NCI-H748 treated with DMSO at 0.1 percent for 48 hours (cell line): ENCODE results near the gene ID1.

Experiments
- DNase-seq: peaks from one replicate; lab custom pipeline; 2025; lab: John Stamatoyannopoulos, UW

The ID1 gene, protein sequence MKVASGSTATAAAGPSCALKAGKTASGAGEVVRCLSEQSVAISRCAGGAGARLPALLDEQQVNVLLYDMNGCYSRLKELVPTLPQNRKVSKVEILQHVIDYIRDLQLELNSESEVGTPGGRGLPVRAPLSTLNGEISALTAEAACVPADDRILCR

DNA sequence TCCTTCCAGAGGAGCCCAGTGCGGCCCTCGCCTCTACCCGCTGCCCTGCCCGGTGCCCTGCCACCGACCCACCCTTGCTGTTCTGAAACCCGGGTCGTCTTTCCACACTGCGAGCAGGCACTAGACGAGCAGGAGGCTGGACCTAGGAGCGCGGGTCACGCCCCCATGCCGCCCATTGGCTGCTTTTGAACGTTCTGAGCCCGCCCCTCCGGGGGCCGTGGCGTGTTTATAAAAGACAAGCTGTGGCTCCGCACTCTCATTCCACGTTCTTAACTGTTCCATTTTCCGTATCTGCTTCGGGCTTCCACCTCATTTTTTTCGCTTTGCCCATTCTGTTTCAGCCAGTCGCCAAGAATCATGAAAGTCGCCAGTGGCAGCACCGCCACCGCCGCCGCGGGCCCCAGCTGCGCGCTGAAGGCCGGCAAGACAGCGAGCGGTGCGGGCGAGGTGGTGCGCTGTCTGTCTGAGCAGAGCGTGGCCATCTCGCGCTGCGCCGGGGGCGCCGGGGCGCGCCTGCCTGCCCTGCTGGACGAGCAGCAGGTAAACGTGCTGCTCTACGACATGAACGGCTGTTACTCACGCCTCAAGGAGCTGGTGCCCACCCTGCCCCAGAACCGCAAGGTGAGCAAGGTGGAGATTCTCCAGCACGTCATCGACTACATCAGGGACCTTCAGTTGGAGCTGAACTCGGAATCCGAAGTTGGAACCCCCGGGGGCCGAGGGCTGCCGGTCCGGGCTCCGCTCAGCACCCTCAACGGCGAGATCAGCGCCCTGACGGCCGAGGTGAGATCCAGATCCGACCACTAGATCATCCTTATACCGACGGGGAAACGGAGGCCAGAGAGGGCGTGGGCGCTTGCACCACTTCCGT is at the start of gene ID1:
Gene ID1 (plus strand): TSS at position 259 of the 871 bp plus-strand sequence. CDS start 99 bp downstream, at position 358.
- peak; percentile 95 for DNase-seq

DNA sequence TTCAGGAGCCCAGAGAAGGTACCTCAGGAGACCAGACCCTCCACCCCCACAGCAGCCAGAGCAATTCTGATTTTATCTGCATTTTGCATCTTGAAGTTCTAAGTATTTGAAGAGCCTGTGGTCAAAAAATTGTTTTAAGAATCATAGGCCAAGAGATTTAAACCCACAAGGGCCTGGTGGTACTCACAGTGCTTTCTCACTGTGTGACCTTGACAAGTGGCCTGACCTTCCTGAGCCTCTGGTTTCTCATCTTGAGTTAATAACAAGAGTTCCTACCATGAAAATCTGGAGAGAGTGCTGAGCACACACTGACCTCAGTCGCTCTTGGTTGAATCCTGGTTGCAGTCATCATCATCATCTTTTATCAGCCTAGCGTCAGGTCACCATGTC is 45.4 kb upstream of the ID1 start:
- no peak for DNase-seq

DNA sequence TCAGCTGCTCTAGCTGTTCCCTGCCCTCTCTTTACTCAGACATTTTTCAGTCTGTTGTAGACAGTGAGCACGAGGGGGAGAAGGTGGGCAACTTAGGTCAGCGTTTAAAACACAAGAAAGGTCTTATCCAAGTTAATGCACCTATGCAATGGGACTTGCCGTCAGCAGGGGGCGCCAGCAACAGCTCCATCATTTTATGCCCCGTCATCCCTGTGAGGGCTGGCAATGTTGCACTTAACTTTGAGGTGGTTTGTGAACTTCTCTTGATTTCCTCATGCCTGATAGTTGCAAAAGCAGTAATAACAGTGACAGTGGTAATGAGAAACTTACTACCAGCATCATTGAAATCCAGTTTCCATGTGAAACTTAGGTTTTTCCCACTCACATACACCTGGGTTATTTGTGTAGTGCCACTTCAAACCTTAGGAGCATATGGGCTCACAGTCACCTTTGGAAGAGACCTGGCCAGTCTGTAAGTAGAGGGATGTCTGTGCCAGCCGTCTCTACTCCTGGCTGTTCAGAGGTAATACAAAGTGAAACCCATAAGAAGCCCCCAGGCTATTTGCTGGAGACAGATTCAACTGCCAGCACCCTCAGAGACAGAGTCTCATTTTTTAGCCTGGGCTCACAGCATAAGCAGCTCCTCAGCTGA is 44.9 kb upstream of the ID1 start:
- peak; percentile 36 for DNase-seq

DNA sequence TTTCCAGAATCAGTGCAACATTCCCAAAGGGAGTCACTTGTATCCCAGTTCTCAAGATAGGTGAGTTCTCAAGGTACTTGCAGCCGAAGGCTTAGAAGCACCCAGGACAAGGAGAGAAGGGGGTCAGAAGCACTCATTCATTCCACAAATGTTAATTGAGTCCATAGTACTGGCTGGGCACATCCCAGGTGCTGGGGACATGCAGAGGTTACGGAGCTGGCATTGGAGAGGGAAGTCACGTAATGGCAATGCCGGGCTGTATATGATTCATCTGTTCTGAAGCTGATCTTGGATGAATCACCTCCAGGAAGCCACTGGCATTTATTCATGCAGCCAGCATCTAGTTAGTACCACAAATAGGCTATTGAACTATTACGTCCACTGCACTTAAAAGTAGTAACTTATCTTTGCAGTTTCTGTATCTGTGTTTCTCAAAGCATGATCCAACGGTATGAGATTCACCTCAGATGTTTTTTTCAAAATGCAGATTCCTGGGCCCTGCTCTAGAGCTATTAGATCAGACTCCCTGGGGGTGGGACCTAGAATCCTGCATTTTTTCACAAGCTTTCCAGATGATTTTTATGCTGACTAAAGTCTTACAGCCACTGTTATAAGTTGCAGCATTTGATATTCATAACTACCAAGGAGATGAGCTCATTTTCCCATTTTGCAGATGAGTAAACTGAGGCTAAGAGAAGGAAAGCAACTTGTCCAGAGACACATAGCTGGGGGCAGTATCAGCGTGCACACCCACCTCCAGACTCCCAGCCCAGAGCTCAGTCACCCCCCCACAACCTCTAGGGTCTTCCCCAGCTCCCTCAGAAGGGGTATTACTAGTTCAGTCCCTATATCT is 44.1 kb upstream of the ID1 start:
- no peak for DNase-seq

DNA sequence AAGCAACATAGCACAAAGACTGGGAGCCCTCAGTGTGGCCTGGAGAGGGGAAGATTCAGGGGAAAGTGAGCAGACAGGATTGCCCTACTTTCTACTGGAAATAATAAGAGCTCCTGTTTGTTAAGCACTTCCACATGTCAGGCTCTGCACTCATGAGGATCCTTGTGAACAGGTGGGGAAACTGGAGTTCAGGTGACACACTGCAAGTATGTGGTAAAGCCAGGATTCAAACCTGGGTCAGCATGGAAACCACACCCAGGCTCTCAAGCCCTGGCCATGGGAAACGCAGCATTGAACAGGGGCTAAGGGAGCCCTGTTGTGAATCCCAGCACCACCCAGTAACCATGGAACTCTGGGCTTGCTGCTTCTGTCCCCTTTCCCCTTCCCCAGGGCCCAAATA is 42.8 kb upstream of the ID1 start:
- DNase-seq, result no peak

DNA sequence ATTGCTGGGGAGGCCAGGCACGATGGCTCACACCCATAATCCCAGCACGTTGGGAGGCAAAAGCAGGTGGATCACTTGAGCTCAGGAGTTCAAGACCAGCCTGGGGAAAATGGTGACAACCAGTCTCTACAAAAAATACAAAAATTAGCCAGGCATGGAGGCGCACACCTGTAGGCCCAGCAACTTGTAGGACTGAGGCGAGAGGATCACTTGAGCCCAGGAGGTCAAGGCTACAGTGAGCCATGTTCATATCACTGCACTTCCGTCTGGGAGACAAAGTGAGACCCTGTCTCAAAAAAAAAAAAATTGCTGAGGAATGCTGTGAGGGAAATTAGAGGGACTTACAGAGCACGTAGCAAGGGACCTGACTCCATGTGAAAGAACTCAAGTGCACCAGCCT is 40.8 kb upstream of the ID1 start:
- no peak for DNase-seq

DNA sequence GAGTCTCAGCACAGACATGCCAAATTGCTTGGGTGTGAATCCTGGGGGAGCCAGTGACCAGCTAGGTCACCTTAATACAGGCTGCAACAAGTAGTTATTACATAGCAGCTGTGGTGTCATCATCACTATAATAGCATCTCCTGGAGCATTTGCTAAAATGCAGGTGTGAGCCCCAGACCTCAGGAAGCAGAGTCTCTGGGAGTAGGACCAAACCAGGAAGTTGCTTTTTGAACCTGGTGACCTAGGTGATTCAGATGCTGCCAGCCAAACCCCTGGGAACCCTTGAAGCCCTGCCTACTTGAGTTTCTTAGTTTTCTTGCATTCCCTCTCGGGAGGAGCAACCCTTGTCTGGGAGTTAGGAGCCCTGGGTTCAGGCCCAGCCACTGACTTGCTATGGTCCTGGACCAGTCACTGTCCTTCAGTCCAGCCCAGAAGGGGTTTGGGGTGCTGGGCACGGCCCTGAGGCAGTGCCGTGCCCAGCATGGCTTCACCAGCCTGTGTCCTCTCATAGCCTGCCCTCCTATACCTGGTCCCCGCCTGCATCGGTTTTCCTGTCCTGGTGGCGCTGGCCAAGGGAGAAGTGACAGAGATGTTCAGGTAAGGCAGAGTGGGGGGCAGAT is 39.3 kb upstream of the ID1 start:
- DNase-seq, result no peak

DNA sequence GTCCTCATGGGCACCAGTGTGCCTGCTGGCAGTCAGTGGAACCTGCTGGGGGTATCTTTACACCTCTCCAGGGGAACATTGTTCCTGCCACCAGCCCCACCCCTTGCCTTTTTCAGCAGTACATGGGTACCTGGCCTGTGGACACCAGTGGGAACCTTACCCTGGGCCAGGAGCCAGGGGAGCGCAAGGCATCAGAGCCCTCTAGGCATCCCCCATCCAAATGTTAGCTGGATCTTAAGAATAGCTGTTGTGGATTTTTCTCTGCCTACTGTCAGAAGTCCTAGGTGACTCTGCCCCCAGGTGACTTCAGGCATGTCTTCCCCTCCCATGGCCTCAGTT is 38.8 kb upstream of the ID1 start:
- no peak for DNase-seq

DNA sequence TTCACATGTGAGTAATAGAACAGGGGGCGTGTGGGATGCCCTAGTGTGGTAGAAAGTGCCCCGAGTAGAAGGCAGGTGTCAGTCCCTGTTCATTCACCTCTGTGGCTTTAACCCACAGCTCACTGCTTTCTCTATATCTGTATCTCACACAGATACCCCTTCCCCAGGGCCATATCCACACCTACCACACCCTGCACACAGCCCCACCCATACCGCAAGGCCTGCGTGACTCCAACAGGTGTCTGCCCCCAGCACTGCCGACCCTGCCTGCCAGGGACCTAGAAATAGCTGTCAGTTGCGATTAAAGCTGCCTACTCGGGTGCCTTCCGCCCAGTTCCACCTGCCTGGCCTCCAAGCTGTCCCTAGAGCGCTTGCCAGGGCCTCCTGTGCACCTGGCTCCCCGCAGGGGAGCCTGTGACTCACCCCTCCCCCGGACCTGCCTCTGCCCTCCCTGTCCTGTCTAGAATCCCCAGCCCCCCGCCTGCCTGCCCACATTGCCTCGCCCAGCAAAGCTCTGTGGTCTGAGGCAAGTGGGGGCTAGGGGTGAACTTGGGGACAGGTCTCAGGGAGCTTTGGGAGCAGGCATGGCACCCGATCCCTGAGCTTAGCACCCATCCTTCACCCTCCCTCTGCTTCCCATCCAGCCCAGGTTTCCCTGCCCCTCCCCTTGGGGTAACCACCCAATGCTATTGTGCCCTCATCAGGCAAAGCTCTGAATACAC is 38.3 kb upstream of the ID1 start:
- DNase-seq, result peak; percentile 40

DNA sequence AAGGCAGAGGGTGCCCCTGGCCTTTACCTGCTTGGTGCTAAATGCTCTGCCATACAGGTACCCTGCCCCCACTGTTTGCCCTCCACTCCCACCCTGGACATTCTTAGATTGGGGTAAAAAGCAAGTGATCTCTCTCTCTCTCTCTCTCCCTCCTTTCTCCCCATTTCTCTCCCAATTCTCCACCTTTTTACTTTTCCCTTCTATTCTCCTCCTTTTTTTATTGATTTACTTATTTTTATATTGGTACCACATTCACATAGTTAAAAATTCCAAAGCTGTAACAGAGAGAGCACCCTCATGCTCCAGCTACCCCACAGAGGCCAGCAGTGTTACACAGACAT is 37.7 kb upstream of the ID1 start:
- DNase-seq, result no peak

DNA sequence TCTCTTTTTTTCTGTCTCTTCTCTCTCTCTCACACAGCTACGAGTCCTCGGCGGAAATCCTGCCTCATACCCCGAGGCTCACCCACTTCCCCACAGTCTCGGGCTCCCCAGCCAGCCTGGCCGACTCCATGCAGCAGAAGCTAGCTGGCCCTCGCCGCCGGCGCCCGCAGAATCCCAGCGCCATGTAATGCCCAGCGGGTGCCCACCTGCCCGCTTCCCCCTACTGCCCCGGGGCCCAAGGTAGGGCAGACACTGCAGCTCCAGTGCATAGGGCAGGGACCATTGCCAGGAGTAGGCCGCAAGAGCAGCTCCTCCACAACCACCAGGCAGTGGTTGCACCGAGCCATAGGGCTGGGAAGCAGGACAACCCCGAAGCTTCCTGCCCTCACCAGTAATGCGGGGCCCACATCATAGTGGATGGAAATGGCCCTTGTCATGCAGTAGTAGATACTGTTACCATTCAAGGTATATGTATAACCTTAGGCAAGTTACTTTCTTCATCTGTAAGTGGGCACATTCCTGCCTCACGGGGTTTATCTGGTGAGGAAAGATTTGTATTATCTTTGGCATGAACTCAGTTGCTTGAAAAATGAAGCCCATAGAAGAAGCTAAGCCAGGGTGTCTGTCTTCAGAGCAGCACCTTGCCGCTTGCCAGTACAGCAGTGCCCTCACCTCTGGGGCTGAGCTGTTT is 36.9 kb upstream of the ID1 start:
- DNase-seq, result no peak

DNA sequence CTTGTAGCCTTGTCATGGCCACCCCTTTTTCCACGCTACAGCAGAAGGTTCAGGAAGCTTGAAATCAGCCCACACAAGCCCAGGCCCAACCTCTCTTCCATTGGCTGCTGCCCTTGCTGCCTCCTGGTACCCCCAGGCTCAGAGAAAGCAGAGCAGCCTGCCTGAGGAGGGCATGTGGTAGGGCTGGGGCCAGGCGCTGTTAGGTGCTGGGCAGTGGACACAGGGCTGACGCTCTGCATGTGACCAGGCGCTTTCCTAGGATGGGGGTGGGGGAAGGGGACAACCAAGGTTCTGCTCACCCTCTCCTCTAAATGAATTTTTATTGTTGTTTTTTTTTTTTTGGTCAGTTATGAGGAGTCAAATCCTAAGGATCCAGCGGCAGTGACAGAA is 36.3 kb upstream of the ID1 start:
- no peak for DNase-seq

DNA sequence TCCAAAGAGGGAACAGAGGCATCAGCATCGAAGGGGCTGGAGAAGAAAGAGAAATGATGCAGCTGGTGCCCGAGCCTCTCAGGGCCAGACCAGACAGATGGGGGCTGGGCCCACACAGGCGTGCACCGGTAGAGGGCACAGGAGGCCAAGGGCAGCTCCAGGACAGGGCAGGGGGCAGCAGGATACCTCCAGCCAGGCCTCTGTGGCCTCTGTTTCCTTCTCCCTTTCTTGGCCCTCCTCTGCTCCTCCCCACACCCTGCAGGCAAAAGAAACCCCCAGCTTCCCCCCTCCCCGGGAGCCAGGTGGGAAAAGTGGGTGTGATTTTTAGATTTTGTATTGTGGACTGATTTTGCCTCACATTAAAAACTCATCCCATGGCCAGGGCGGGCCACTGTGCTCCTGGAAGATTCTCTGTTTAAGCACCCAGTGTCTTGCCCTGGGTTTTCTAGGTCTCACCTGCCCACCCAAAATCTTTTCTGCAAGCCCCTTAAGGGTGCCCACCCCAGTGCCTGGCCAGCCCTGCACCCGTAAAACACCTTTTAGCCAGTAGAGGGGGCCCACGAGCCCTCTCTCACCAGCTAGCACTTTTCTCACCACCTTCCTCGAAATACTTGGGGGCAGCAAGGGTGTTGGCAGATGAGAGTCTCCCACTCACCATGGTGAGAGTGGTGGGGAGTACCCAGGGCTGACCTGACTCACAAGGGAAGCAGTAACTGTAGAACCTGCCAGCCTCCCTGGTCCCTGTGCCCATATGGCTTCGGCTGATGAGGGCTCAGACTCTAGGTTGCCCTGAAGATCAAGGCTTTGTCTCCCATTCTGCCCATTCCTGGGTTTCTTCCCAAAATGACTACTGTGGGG is 35.7 kb upstream of the ID1 start:
- DNase-seq, result peak; percentile 52

DNA sequence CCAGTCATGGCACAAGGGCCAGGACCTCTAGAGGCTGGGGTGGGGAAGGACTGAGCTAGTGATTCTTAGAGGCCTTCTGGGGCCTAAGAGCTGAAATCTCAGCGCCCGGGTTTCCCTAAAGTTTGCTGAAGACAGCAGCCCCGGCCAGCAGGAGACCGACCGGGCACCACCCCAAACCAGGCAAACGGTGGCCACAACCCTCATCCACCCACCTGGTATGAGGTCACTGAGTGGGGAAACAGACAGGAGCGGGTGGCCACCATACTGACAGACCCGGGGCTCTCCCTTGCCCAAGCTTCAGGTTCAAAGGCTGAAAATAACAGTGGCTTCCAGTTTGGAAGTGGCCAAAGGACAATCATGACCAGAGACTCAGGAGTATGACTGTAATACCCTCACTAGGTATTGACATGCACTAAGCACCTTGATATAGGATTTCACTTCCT is 35.0 kb upstream of the ID1 start:
- no peak for DNase-seq

DNA sequence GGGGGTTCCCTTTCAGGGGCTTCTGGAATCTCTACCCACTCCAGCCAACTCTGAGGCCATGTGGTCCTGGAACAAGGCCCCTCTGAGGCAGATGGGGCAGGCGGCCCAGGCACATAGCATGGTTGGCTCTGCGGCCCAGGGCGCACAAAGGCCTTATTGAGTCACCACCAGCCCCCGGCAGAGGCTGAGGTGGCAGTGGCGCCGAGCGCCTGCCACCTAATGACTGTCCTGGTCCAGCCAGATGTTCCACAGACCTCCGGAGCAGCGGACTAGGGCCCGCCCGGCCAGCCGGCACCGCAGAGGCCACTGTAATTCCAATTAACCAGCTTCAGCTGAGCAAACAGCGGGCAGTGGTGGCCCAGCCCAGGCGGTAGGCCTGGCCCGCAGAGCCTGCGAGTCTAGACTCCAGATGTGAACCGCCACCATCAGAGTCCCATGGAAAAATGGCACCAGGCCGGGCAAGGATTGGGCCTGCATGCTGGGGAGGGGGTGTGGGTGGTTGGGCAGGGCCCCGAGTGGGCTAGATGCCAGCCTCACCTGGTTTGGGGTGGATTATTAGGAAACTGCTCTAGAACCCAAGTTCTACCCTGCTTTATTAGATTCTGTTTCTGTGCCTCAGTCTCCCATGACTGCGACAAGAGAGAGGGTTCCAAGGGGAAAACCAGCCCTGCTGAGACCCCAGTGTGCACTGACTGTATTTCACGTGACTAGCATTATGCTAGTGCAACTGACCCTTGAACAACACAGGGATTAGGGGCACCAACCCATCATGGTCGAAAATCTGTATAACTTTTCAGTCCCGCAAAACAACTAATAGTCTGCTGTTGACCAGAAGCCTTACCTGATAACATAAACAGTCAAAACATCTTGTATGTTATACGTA is 34.1 kb upstream of the ID1 start:
- DNase-seq, result no peak

DNA sequence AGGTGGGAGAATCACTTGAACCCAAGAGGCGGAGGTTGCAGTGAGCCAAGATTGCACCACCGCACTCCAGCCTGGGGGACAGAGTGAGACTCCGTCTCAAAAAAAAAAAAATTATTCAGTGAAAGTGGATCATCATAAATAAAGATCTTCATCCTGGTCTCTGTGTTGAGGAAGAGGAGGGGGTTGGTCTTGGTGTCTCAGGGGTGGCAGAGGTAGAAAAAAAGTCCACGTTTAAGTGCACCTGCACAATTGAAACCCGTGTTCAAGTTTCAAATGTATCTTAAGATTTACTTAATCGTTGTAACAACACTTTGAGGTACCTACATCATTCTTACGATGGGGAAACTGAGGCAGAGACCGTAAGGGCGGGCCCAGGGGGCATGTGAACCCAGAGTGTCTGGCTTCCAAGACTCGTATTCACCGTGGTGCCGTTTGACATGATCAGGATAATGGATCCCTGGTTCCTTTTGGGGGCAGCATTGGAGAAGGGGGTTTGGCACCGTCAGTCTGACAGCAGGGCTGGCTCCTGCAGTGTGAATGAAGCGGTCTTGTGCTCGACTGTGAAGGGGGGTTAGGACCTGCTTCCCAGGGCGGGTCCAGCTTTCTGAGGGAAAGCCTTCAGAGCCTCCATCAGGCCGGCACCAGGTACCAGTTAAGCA is 32.9 kb upstream of the ID1 start:
- DNase-seq, result no peak

DNA sequence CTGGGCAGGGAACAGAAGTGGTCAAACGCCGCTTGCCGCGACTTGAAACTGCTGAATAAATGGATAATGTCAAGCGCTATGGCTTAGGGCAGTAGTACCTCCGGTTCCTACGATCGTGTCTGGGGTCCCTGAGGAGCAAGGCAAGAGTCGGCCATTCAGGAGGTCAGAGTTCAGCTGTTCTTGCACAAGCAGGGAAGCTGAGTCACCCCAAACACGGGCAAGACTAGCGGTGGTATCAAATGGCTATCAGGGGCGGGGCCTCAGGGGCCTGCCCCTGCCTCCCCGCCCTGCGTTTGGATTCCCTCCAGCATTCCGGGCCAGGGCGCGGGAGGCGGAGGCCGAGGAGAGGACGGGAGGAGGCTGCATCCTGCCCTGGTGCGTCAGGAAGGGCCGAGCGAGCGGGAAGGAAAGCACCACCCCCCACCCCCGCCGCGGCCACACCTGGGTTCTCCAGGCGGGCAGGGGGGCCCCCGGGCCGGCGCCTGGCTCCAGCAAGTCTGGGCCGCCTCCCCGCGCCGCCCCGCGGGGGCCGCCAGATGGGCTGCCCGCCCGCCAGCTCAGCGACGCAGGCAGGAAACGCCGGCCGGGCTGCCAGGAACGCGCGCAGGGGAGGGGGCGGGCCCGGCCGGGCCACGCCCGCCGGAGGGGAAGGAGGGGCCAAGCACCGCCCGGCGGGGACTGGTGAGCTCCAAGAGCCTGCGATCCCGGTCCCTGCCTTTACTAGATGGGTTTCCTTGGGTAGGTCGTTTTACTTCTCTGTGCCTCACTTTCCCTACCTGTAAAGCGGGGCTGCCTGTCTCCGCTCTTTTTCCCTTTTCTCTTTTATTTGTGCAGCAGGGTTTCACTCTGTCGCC is 32.2 kb upstream of the ID1 start:
- DNase-seq, result peak; percentile 97
